GM23338 (cell line): ENCODE results near the gene PLEKHG4B.

Source experiments
- CTCF ChIP-seq, 2 experiments: fragments of 200-600 bp in 1 of 2; sonication (generic) in 1 of 2; conservative IDR thresholded peaks; 2 replicates each; pipeline versions ENCODE4 v1.5.1 to v1.6.1; 2016 to 2017; ENCODE audit warnings: antibody characterized with exemption in 2 of 2, low read depth in 2 of 2, mild to moderate bottlenecking in 2 of 2, moderate library complexity in 1 of 2
- ETS1 ChIP-seq: IDR thresholded peaks from 2 replicates; pipeline ENCODE4 v1.6.1; 2016; ENCODE audit warnings: antibody characterized with exemption
- EZH2 ChIP-seq: fragments of 200-600 bp; sonication (generic); IDR thresholded peaks from one replicate; pipeline ENCODE4 v1.8.0; 2017; ENCODE audit warnings: antibody characterized with exemption, mild to moderate bottlenecking, low read depth; ENCODE audit not compliant: unreplicated experiment
- EZH2phosphoT487 ChIP-seq: fragments of 200-600 bp; sonication (generic); IDR thresholded peaks from one replicate; pipeline ENCODE4 v1.8.1; 2018; ENCODE audit warnings: antibody characterized with exemption; ENCODE audit not compliant: unreplicated experiment
- POLR2AphosphoS5 ChIP-seq: IDR thresholded peaks from 2 replicates; pipeline ENCODE4 v1.6.1; 2016; ENCODE audit warnings: antibody characterized with exemption, low read depth
- REST ChIP-seq: IDR thresholded peaks from one replicate; pipeline ENCODE4 v1.6.1; 2018; ENCODE audit warnings: antibody characterized with exemption; ENCODE audit not compliant: unreplicated experiment
- ZNF331 ChIP-seq: fragments of 250-450 bp; sonication (Bioruptor Pico); IDR thresholded peaks from 2 replicates; pipeline ENCODE4 v1.5.0; 2020; ENCODE audit warnings: low read depth, mild to moderate bottlenecking, moderate library complexity

- TF ChIP-seq POLR2AphosphoS5 = no peak
- TF ChIP-seq CTCF (conservative IDR thresholded peaks at IDR 0.05; ENCODE audit: low read depth in 2 of 2) = no peak
- TF ChIP-seq EZH2phosphoT487 = no peak
- TF ChIP-seq REST = no peak
- TF ChIP-seq EZH2 = no peak
- no peak for TF ChIP-seq ETS1
- no peak for TF ChIP-seq ZNF331 (CRISPR knock-in tag)
Observed at GRCh38 chr5:190366-191035, 98.5 kb downstream of the PLEKHG4B start.
